Mesenteric fat pad (tissue), 1 donor: ENCODE data around the gene TGFBR2. TPM values are rescaled to one million over a fixed set of nuclear protein-coding genes. Genes with fewer than 3 reads are reported as not detected.

ENCODE experiments used
- DNase-seq: peaks from one replicate; pipeline ENCODE4 v3.0.0-alpha.2; 2020; ENCODE audit warnings: low spot score
- total RNA-seq: library from RNA; stranded (reverse); fragmentation: NEBNext Ultra II Directional; extraction: Animal tissue kit (Norgen Biotek cat#: 25700); gene quantifications from one replicate; pipeline ENCODE4 v1.2.1, GENCODE V29; 2021
- donor health status: DM: yes; HTN: yes; CAD: no.

TGFBR2 gene
- total RNA-seq, 1 donor from 2014 or later, result 372 TPM

DNA sequence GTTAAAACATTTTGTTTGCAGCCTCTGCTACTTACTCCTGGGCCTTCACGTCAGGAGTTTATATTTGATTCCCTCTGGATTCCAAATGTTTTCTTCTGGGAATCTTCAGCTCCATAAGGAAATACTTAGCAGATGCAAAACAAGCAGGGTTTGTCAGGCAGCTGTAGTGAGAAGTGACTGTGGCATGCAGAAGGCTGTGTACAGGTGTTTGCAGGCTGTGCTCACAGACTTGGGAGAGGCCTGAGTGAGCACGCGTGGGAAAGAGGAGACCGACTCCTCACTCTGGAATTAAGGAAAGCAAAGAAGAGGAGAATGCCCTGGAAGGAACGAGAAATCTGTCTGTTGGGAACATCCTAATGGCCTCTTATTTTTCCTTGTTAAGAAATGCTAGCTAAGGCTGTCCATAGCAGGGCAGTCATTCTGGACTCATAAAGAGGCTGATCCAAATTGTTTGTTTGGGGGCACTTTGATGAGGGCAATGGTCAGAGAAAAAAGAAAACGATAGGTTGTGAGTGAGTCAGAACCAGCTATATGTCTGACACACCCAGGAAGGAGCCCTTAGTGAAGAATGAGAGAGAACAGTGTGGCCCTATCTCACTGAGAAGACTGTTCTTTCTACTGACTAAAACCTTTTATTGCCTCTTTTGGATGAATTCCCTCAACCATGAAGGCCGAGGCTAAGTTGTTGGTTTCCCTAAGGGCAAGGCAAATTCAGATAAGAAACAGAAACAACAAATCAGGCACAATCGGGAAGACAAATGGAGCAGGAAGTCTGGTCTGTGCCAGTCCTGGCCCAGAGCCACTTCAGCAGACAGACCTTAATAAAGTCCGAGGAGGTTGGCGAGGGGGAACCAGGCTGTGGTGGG is 82.6 kb downstream of the TGFBR2 start:
- no peak for DNase-seq

DNA sequence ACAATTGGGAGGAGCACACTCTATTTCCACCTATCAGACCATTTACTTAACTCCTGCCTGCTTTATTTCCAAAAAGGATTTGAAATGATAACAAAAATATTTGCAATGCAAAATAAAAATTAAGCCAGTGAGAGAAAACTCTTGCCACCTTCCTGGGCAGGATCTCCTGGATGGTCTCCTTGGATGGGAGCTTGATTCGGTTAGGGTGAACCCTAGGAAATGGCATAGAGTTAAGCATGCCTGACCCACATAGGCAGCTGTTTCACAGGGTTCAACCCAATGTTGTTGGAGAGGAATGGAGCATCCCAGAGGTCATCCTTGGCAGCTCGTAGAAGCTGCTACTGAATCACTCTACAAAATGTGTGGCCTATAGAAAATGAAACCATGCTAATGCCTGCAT is 83.8 kb downstream of the TGFBR2 start:
- DNase-seq, result no peak

DNA sequence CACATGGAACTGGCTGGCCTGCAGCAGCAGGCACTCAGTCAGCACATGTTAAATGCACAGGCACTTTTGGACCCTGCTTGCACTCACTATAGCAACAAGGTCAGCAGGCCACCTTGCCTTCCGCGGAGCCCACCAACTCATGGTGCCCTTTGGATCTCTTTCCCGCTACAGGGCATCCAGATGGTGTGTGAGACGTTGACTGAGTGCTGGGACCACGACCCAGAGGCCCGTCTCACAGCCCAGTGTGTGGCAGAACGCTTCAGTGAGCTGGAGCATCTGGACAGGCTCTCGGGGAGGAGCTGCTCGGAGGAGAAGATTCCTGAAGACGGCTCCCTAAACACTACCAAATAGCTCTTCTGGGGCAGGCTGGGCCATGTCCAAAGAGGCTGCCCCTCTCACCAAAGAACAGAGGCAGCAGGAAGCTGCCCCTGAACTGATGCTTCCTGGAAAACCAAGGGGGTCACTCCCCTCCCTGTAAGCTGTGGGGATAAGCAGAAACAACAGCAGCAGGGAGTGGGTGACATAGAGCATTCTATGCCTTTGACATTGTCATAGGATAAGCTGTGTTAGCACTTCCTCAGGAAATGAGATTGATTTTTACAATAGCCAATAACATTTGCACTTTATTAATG is 85.0 kb downstream of the TGFBR2 start:
- no peak for DNase-seq

DNA sequence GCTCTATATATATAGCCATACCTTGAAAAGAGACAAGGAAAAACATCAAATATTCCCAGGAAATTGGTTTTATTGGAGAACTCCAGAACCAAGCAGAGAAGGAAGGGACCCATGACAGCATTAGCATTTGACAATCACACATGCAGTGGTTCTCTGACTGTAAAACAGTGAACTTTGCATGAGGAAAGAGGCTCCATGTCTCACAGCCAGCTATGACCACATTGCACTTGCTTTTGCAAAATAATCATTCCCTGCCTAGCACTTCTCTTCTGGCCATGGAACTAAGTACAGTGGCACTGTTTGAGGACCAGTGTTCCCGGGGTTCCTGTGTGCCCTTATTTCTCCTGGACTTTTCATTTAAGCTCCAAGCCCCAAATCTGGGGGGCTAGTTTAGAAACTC is 85.5 kb downstream of the TGFBR2 start:
- DNase-seq, result no peak

DNA sequence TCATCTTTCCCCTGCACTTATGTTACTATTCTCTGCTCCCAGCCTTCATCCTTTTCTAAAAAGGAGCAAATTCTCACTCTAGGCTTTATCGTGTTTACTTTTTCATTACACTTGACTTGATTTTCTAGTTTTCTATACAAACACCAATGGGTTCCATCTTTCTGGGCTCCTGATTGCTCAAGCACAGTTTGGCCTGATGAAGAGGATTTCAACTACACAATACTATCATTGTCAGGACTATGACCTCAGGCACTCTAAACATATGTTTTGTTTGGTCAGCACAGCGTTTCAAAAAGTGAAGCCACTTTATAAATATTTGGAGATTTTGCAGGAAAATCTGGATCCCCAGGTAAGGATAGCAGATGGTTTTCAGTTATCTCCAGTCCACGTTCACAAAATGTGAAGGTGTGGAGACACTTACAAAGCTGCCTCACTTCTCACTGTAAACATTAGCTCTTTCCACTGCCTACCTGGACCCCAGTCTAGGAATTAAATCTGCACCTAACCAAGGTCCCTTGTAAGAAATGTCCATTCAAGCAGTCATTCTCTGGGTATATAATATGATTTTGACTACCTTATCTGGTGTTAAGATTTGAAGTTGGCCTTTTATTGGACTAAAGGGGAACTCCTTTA is 86.2 kb downstream of the TGFBR2 start:
- no peak for DNase-seq

DNA sequence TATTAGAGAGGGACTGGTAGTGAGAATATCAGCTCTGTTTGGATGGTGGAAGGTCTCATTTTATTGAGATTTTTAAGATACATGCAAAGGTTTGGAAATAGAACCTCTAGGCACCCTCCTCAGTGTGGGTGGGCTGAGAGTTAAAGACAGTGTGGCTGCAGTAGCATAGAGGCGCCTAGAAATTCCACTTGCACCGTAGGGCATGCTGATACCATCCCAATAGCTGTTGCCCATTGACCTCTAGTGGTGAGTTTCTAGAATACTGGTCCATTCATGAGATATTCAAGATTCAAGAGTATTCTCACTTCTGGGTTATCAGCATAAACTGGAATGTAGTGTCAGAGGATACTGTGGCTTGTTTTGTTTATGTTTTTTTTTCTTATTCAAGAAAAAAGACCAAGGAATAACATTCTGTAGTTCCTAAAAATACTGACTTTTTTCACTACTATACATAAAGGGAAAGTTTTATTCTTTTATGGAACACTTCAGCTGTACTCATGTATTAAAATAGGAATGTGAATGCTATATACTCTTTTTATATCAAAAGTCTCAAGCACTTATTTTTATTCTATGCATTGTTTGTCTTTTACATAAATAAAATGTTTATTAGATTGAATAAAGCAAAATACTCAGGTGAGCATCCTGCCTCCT is 87.2 kb downstream of the TGFBR2 start:
- DNase-seq, result no peak

DNA sequence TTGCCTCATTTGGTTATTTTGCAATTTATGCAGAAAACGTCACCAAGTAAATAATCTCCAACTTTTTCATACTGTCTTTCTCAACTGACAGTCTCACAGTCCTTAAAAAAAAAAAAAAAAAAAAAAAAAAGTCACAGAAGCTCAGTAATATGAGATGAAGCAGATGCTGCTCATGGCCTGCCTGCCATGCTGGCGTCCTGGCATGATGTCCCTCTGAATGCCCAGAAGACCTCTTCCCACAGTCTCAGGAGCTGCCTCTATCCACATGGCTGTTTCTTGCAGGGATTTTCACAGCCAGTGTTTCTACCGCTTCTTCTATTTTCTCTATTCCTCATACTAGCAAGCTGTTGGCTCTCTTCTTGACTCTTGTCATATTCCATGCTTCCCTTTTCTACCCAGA is 87.7 kb downstream of the TGFBR2 start:
- DNase-seq, result no peak

GRCh38 chr3:30694668-30695067 is 88.3 kb downstream of the TGFBR2 start:
- DNase-seq, result no peak

DNA sequence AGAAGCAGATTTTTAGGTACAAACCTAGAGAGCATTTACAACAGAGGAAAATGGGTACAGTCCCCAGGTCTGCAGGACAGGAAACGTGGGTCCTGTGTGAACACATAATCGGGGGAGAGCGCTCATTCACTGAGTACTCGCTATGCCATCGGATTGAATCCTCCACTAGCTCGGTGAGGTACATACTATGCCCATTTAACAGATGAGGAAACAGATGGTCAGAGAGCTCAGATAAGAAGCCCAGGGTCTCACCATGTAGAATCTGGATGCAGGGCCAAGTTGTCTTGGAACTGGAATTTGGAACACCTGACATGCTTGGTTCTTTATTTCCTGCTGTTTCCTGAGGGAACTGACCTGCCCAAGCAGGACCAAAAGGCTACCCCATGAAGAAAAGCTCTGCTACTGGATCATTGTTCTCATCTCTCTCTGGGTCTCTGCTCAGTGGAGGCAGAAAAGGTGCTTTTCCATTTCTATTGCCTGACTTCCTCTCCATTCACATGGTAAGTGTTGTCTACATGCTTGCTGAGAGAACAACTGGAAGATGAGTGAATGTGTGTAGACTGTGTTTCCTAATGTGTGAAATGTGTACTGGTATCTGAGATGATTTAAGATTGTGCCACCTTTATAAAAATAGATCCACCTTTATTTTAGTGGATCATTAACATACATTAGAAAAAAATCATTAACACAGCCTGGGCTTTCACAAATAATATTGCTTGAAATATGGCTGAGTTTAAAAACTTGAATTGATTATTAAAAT is 89.1 kb downstream of the TGFBR2 start:
- DNase-seq, result no peak

GRCh38 chr3:30696403-30696819 is 90.0 kb downstream of the TGFBR2 start:
- no peak for DNase-seq

- DNase-seq, result no peak
These were observed 90.5 kb downstream of the TGFBR2 start for GRCh38 chr3:30696896-30697295.

GRCh38 chr3:30698549-30698948 is 92.1 kb downstream of the TGFBR2 start:
- no peak for DNase-seq

DNA sequence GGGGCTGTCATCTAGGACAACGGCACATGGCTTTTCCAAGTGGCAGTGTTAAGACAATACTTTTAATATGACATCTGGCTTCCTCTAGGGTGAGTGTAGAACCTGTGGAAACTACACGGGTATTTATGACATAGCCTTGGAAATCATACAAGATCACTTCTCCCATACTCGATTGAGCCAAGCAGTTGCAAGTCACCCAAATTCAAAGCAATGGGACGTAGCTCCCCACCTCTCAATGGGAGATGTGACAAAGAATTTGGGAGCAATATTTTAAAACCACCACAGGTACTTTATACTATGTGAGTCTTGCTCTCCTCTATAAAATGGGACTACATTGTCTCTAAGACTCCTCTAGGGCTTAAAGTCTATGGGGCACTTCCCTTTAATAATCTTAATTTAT is 93.5 kb downstream of the TGFBR2 start:
- no peak for DNase-seq

DNA sequence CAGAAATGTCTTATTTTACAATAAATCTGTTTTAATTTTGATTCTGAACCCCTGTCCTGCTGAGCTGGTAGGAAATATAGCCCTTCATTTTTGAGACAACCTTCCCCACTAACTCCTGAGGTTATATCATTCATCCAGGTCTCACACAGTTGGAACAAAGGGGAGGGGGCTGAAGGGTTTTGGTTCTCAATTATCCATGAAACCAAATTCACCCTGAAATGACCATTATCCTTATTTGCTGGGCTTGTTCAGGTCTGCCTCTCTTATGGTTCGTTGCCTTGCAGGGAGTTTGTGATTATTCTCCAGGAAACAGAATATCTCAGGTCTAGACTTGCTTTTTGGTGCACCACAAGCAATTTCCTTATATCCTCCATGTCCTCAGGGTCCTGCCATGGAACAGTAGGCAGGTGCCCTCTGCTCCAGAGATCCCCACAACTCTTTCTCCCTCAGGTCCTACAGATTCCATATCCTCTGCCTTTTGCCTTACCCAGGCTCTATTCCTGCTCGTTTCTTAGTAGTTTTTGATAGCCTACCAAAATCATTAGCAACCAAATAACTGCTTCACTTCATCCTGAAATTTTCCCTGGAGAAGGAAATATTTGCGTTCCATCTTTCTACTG is 94.4 kb downstream of the TGFBR2 start:
- DNase-seq, result no peak

GRCh38 chr3:30702038-30702827 is 95.8 kb downstream of the TGFBR2 start:
- DNase-seq, result no peak

DNA sequence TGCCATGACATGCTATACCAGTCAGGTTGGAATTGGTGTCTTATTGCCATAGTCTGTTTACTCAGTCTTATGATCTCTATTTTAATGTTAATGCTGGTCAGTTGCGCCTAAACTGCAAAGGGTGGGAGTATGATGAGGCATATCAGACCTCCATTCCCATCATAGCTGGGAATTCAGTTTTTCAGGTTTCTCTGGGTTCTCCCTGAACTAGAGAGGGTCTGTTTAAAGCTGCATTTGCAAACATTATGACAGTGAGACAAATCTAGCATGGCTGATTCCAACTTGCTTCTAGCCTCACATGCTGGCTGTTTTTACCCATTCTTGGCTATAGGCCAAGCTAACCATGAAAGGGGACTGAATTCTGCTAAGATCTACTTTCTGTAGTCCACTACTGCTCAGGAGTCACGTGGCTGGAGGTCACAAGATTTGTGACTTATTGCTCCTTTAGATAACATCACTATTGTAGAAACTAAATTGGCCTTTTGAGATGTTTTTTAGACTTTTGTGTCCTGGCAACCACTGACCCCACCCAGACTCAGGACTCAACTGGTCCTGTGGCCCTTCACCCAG is 96.5 kb downstream of the TGFBR2 start:
- no peak for DNase-seq

DNA sequence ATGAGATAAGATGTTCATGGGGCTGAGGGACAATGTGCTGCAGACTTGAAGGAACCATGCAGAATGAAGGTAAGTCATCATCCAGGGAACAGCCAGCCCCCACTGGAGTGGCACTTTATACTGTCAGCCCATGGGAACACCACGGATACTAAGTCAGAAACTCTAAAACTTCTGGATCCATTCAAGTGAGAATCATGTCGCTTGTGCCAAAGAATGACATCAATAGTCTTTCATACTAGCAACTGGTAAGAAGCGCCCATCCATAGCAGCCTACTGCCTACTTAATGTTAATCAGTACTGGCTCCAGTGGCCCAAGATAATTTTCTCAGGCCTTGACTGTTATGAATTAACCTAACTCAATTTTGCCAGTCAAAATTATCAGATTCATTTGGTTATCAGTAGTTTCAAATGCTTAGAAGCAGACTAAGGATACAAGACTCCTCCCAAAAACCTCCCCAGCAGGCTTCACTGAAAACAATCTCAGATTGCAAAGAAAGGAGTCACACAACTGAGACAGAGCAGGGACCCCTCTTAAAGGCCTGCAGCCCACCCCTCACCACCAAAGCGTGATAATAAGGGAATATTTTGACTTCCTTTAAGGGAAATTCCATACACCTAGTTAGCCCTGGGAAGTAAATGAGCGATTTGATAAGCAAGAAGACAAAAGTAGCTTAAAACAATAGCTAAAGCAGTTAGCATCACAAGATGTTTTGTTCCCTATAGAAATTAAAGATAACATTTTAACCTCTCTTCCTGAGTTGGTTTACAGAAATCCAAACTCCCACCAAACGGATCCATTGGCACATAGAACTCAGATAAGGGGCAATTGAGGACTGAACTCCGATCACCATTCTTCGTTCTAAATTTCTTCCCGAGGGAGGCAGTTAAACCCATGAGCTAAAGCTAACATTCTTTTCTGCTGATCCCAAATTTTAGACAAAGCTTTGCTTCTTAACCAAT is 98.8 kb downstream of the TGFBR2 start:
- no peak for DNase-seq

DNA sequence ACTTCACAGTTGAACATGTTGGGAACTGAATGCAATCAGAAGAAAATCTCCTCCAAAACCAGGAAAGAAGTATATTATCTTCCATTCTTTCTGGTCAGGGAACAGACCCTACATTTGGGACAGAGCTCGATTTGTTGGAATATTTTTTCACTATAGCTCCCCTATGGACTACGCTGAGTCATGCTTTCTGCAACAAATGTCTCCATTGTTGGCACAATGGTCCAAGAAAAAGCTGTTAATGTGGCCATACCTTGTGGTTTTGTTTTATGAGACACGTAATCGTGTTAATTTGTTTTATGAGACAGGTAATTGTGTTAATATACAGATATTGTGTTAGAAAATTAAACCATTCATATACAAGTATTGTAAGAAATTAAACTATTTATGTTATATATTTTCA is 101.4 kb downstream of the TGFBR2 start:
- no peak for DNase-seq
